22Rv1 (cell line): ENCODE measurements around the gene KCMF1.

Experiments used
- CTCF ChIP-seq: fragments of 450-650 bp; IDR thresholded peaks from 2 replicates; pipeline ENCODE4 v1.5.1; 2017; ENCODE audit warnings: mild to moderate bottlenecking
- ZFX ChIP-seq: fragments of 450-650 bp; IDR thresholded peaks from 2 replicates; pipeline ENCODE4 v1.6.1; 2017; ENCODE audit warnings: antibody characterized with exemption, borderline replicate concordance

GRCh38 chr2:85104228-85104627, 133.3 kb downstream of the KCMF1 start:
- TF ChIP-seq CTCF: no peak
- no peak for TF ChIP-seq ZFX
